GM12878 (cell line): Measurements from ENCODE around the gene DNAH3. TPM values are rescaled to one million over a fixed set of nuclear protein-coding genes. Genes with fewer than 3 reads are reported as not detected.
"Not testable (repeated sequence)": the region's sequence is repeated elsewhere in the genome, so short reads cannot be mapped to it uniquely, and the experiment has no call there.

Source experiments
- ATAC-seq: fragments of 200-7000 bp; cut with Tn5 transposase; 3 replicates; pipeline ENCODE4 v1.9.1; 2020; ENCODE audit warnings: mild to moderate bottlenecking, moderate library complexity
- BruUV-seq: library from RNA; stranded (reverse); fragments of 400-500 nt; replicated peaks from 2 replicates; lab custom pipeline; 2021; lab: Mats Ljungman, UMichigan
- CTCF ChIA-PET: fragments of 300-600 bp; sonication (Branson Sonifier 250); formaldehyde crosslinking; extraction: SDS; loops from one replicate; lab custom pipeline; 2021; ENCODE audit warnings: inconsistent platforms; lab: Yijun Ruan, JAX
- POLR2A ChIA-PET: fragments of 350-600 bp; formaldehyde crosslinking; extraction: SDS; loops from one replicate; lab custom pipeline; 2021; ENCODE audit warnings: inconsistent platforms; lab: Charles Lee
- RAD21 ChIA-PET: fragments of 300-600 bp; sonication (Branson Sonifier 250); formaldehyde crosslinking; loops from one replicate; lab custom pipeline; 2023; ENCODE audit warnings: antibody characterized with exemption; ENCODE audit not compliant: unreplicated experiment; lab: Charles Lee
- SMC1A ChIA-PET: fragments of 300-600 bp; sonication (Branson Sonifier 250); formaldehyde crosslinking; loops from one replicate; lab custom pipeline; 2023; ENCODE audit not compliant: unreplicated experiment, uncharacterized antibody; lab: Charles Lee
- DNase-seq: peaks from one replicate; pipeline ENCODE4 v3.0.0-alpha.2; 2011; ENCODE audit warnings: low read depth, low spot score
- FAIRE-seq: peaks from 3 replicates; lab custom pipeline; 2011; peaks lifted over from hg19 to GRCh38; lab: Jason Lieb, UNC
- H2AFZ ChIP-seq: 2 replicates; pipeline ENCODE4 v1.6.0; 2011; ENCODE audit warnings: low read depth, low read length, control low read depth; ENCODE audit not compliant: control insufficient read depth
- H3K27ac ChIP-seq: 2 replicates; pipeline ENCODE4 v1.5.1; 2011; ENCODE audit warnings: control low read depth; ENCODE audit not compliant: control insufficient read depth, insufficient read depth
- H3K27me3 ChIP-seq, 2 experiments: replicated peaks in 1 of 2; 2 replicates each; pipeline versions ENCODE4 v1.6.0 to v1.6.1; 2011; ENCODE audit warnings: low read length in 1 of 2; ENCODE audit not compliant: control insufficient read depth in 2 of 2, insufficient read depth in 2 of 2
- H3K36me3 ChIP-seq, 2 experiments: 2 replicates each; pipeline ENCODE4 v1.5.1; 2011; ENCODE audit warnings: low read length in 1 of 2; ENCODE audit not compliant: control insufficient read depth in 2 of 2, insufficient read depth in 2 of 2
- H3K4me1 ChIP-seq: 2 replicates; pipeline ENCODE4 v1.6.1; 2011; ENCODE audit warnings: mild to moderate bottlenecking, low read length, moderate library complexity, mixed read lengths; ENCODE audit not compliant: control insufficient read depth, insufficient read depth
- H3K4me2 ChIP-seq: 2 replicates; pipeline ENCODE4 v1.6.0; 2011; ENCODE audit warnings: control low read depth; ENCODE audit not compliant: control insufficient read depth, insufficient read depth
- H3K4me3 ChIP-seq: fragments of 200-600 bp; sonication (generic); 2 replicates; pipeline ENCODE4 v1.5.1; 2016
- H3K79me2 ChIP-seq: 2 replicates; pipeline ENCODE4 v1.6.0; 2011; ENCODE audit warnings: low read length; ENCODE audit not compliant: control insufficient read depth, insufficient read depth
- H3K9ac ChIP-seq: 2 replicates; pipeline ENCODE4 v1.8.0; 2011; ENCODE audit warnings: low read length, control low read depth, mixed read lengths; ENCODE audit not compliant: control insufficient read depth, insufficient read depth
- H3K9me3 ChIP-seq: replicated peaks from 3 replicates; pipeline ENCODE4 v1.5.1; 2011; ENCODE audit warnings: mild to moderate bottlenecking, low read length; ENCODE audit not compliant: control insufficient read depth, insufficient read depth
- H4K20me1 ChIP-seq: 2 replicates; pipeline ENCODE4 v1.6.0; 2011; ENCODE audit not compliant: control insufficient read depth, insufficient read depth
- NFYA ChIP-seq: IDR thresholded peaks from 2 replicates; pipeline ENCODE4 v1.6.1; 2011; ENCODE audit warnings: low read depth, mild to moderate bottlenecking, low read length, improper control_type of control experiment, borderline replicate concordance
- SMC3 ChIP-seq: IDR thresholded peaks from 2 replicates; pipeline ENCODE4 v1.6.1; 2011; ENCODE audit warnings: low read length, improper control_type of control experiment, borderline replicate concordance
- STAT1 ChIP-seq: fragments of 450-650 bp; conservative IDR thresholded peaks from 2 replicates; pipeline ENCODE4 v1.6.1; 2014; ENCODE audit warnings: antibody characterized with exemption, mild to moderate bottlenecking
- ZZZ3 ChIP-seq: IDR thresholded peaks from 2 replicates; pipeline ENCODE4 v1.6.1; 2011; ENCODE audit warnings: low read depth; ENCODE audit not compliant: control insufficient read depth, insufficient read length
- WGBS: methylation state at CpG from one replicate; pipeline ENCODE4 v1.1.6; 2016; ENCODE audit warnings: low lambda C conversion rate; ENCODE audit not compliant: insufficient replicate concordance, insufficient coverage; ENCODE audit errors: missing lambda C conversion rate; 5-methylcytosine and 5-hydroxymethylcytosine counted together
- in situ Hi-C: fragments of 300-500 bp; cut with MboI; formaldehyde crosslinking; loops from 9 replicates; pipeline ENCODE4 v1.14.3; 2018; ENCODE audit warnings: mixed read lengths
- intact Hi-C: fragments of 100-400 bp; cut with micrococcal nuclease; formaldehyde crosslinking; loops from one replicate; pipeline ENCODE4 v1.14.2; 2022; ENCODE audit not compliant: unreplicated experiment
- polyA plus RNA-seq, 11 experiments: library from polyadenylated mRNA; depleted of rRNA in 4 of 11; unstranded in 6 of 11; stranded (reverse) in 5 of 11; fragments of >200 nt; fragmentation: Nextera tagmentation in 4 of 11; fragmentation: Illumina TruSeq in 1 of 11; extraction: Ambion mirVana in 4 of 11; extraction: Trizol in 1 of 11; gene quantifications; 1 replicate in 1 of 11; 2 replicates in 10 of 11; pipeline versions ENCODE4 v1.2.1 to v1.2.3, GENCODE V29; 2011 to 2016; ENCODE audit warnings: inconsistent platforms in 2 of 11, missing spikeins in 2 of 11, low read depth in 1 of 11
- total RNA-seq, 4 experiments: library from RNA; depleted of rRNA in 3 of 4; stranded (reverse); fragments of >200 nt in 3 of 4; fragmentation: Illumina TruSeq in 1 of 4; extraction: Trizol in 1 of 4; gene quantifications; 2 replicates each; pipeline versions ENCODE4 v1.2.1 to v1.2.3, GENCODE V29; 2013 to 2021
- TF ChIP-seq, protein P1 (sequence below), 3 experiments: IDR thresholded peaks in 2 of 3; conservative IDR thresholded peaks in 1 of 3; 2 replicates each; pipeline ENCODE4 v1.5.1; 2011; ENCODE audit warnings: low read depth in 3 of 3, low read length in 3 of 3, mild to moderate bottlenecking in 3 of 3, control low read depth in 2 of 3, moderate library complexity in 2 of 3, inconsistent platforms in 1 of 3, mixed read lengths in 1 of 3; ENCODE audit not compliant: control insufficient read depth in 2 of 3, insufficient read depth in 1 of 3; ENCODE audit errors: extremely low read depth in 1 of 3
- TF ChIP-seq, protein P2 (sequence below): IDR thresholded peaks from 2 replicates; pipeline ENCODE4 v1.6.1; 2011; ENCODE audit warnings: low read depth, low read length, improper control_type of control experiment, borderline replicate concordance

DNAH3 gene
- total and polyA plus RNA-seq, 10 of the 15 experiments (the other 5 are each of a cell fraction or from before 2014, with no cell fraction given) = under 0.01 to 0.04 (median 0.04) TPM; not detected in 5

DNA sequence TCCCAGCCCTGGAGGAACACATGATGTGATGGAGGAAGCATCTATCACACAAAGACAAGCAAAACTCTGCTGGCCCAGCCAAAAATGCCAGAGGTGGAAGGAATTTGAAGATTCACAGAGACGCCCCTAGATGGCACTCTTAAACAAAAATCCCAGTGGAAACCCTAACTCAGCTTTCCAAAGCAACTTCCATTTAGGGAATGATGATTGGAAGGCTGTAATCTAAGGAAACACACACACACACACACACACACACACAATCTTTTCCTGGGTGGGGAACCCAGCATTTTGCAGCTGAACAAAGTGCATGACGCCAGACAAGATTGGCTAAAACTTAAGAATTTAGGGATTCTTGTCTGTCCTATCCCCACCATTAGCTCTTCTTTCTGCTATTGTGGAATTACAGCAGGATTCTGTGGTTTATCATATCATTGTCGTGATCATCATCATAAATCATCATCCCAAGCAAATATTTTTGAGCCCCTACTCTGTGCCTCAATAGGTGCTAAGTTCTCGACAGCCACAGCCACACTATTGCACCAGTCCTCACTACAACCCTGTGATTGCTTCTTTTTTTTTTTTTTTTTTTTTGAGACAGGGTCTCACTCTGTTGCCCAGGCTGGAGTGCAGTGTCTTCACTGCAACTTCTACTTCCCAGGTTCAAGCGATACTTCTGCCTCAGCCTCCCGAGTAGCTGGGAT, 6.3 kb upstream of the DNAH3 start (continued):
- TF ChIP-seq, protein P1, sequence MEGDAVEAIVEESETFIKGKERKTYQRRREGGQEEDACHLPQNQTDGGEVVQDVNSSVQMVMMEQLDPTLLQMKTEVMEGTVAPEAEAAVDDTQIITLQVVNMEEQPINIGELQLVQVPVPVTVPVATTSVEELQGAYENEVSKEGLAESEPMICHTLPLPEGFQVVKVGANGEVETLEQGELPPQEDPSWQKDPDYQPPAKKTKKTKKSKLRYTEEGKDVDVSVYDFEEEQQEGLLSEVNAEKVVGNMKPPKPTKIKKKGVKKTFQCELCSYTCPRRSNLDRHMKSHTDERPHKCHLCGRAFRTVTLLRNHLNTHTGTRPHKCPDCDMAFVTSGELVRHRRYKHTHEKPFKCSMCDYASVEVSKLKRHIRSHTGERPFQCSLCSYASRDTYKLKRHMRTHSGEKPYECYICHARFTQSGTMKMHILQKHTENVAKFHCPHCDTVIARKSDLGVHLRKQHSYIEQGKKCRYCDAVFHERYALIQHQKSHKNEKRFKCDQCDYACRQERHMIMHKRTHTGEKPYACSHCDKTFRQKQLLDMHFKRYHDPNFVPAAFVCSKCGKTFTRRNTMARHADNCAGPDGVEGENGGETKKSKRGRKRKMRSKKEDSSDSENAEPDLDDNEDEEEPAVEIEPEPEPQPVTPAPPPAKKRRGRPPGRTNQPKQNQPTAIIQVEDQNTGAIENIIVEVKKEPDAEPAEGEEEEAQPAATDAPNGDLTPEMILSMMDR (IDR thresholded peaks at IDR 0.05 in 2 of 3, conservative IDR thresholded peaks at IDR 0.05 in 1 of 3; ENCODE audit: control insufficient read depth in 2 of 3, extremely low read depth in 1 of 3, insufficient read depth in 1 of 3, low read depth in 3 of 3, low read length in 3 of 3) = peak; percentile 57 to 80 (median 63)
- TF ChIP-seq NFYA = no peak
- TF ChIP-seq ZZZ3 = no peak
- TF ChIP-seq SMC3 = peak; percentile 64
- TF ChIP-seq STAT1 = no peak
- TF ChIP-seq, protein P2, sequence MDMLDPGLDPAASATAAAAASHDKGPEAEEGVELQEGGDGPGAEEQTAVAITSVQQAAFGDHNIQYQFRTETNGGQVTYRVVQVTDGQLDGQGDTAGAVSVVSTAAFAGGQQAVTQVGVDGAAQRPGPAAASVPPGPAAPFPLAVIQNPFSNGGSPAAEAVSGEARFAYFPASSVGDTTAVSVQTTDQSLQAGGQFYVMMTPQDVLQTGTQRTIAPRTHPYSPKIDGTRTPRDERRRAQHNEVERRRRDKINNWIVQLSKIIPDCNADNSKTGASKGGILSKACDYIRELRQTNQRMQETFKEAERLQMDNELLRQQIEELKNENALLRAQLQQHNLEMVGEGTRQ = no peak
- TF ChIP-seq, all 136 proteins: peak for 6

DNA sequence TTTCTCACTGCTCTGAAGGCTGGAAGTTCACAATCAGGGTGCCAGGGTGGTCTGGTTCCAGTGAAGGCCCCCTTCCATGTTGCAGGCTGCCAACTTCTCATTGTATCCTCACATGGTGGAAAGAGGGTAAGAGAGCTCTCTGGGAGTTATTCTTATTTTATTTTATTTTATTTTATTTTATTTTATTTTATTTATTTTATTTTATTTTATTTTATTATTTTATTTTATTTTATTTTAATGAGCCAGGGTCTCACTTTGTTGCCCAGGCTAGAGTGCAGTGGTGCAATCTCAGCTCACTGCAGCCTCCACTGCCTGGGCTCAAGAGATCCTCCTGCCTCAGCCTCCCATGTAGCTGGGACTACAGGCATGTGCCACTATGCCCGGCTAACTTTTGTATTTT, 5.4 kb upstream of the DNAH3 start:
- H3K27ac ChIP-seq, H3K79me2 ChIP-seq, H3K27me3 ChIP-seq, H3K9me3 ChIP-seq, H3K4me2 ChIP-seq, BruUV-seq, H2AFZ ChIP-seq, H3K36me3 ChIP-seq, H3K4me1 ChIP-seq, DNase-seq, H3K9ac ChIP-seq, FAIRE-seq, H3K4me3 ChIP-seq, H4K20me1 ChIP-seq, ATAC-seq: not testable (repeated sequence)
- RAD21 ChIA-PET = interaction anchor here (1.3 to 2.3 kb wide), 2 partner anchors 33 to 145 kb away, joined by 6 to 15 read pairs; no protein-coding TSS in a partner anchor
- POLR2A ChIA-PET = interaction anchor here (0.6 kb wide), 1 partner anchor 411 kb away, joined by 3 read pairs; no protein-coding TSS in a partner anchor
- SMC1A ChIA-PET = interaction anchor here (0.6 to 2.2 kb wide), 4 partner anchors 10 to 405 kb away, joined by 3 to 6 read pairs (median 4); no protein-coding TSS in a partner anchor
- WGBS = 0% methylated on average over 1 of the region's 1 CpG
- in situ Hi-C loops (loop anchor here (10.0 kb wide), 1 partner anchor 1169 kb away; no protein-coding TSS in a partner anchor), intact Hi-C loops (loop anchor here (5.0 kb wide), 1 partner anchor 1166 kb away; no protein-coding TSS in a partner anchor)
- CTCF ChIA-PET = interaction anchor here (1.3 to 7.2 kb wide), 3 partner anchors 33 to 145 kb away, joined by 4 to 90 read pairs (median 15); no protein-coding TSS in a partner anchor
